Neural progenitor cell (in vitro differentiated cells): ENCODE data around the gene IL6ST. TPM values are rescaled to one million over a fixed set of nuclear protein-coding genes. Genes with fewer than 3 reads are reported as not detected.

Source experiments
- DNase-seq: peaks from one replicate; pipeline ENCODE4 v3.0.0-alpha.2; 2016; ENCODE audit warnings: low spot score
- H2AFZ ChIP-seq: fragments of 200-600 bp; sonication (generic); replicated peaks from 2 replicates; pipeline ENCODE4 v1.6.1; 2016; ENCODE audit warnings: antibody characterized with exemption
- H3F3A ChIP-seq: fragments of 200-600 bp; sonication (generic); 2 replicates; pipeline ENCODE4 v1.6.1; 2016; ENCODE audit warnings: antibody characterized with exemption, low read depth
- H3K27ac ChIP-seq: fragments of 200-600 bp; sonication (generic); 2 replicates; pipeline ENCODE4 v1.5.1; 2016; ENCODE audit warnings: mild to moderate bottlenecking
- H3K27me3 ChIP-seq: fragments of 200-600 bp; sonication (generic); 2 replicates; pipeline ENCODE4 v1.6.1; 2016; ENCODE audit warnings: mild to moderate bottlenecking, moderate library complexity
- H3K36me3 ChIP-seq: fragments of 200-600 bp; sonication (generic); 2 replicates; pipeline ENCODE4 v1.5.1; 2016
- H3K4me1 ChIP-seq: fragments of 200-600 bp; sonication (generic); 2 replicates; pipeline ENCODE4 v1.6.1; 2016; ENCODE audit warnings: mixed run types
- H3K4me2 ChIP-seq: fragments of 200-600 bp; sonication (generic); 2 replicates; pipeline ENCODE4 v1.6.1; 2016
- H3K4me3 ChIP-seq: fragments of 200-600 bp; sonication (generic); 2 replicates; pipeline ENCODE4 v1.5.1; 2016
- H3K79me2 ChIP-seq: fragments of 200-600 bp; sonication (generic); 2 replicates; pipeline ENCODE4 v1.6.1; 2016; ENCODE audit warnings: low read depth
- H3K9ac ChIP-seq: fragments of 200-600 bp; sonication (generic); 2 replicates; pipeline ENCODE4 v1.6.1; 2016
- H3K9me3 ChIP-seq: fragments of 200-600 bp; sonication (generic); 2 replicates; pipeline ENCODE4 v1.5.1; 2016; ENCODE audit warnings: low read depth
- H4K20me1 ChIP-seq: fragments of 200-600 bp; sonication (generic); 2 replicates; pipeline ENCODE4 v1.6.1; 2016; ENCODE audit warnings: low read depth
- H3K27ac Mint-ChIP-seq: 3 replicates; pipeline ENCODE4 v1.8.0; 2021; ENCODE audit warnings: mixed read lengths
- H3K27me3 Mint-ChIP-seq: 2 replicates; pipeline ENCODE4 v1.8.0; 2022; ENCODE audit warnings: low read depth, mild to moderate bottlenecking, inconsistent platforms, moderate library complexity, mixed read lengths; ENCODE audit not compliant: insufficient read depth
- H3K36me3 Mint-ChIP-seq: 3 replicates; pipeline ENCODE4 v1.8.0; 2021; ENCODE audit warnings: mixed read lengths
- H3K4me1 Mint-ChIP-seq: 3 replicates; pipeline ENCODE4 v1.8.0; 2021; ENCODE audit warnings: mixed read lengths
- H3K4me3 Mint-ChIP-seq: 3 replicates; pipeline ENCODE4 v1.8.0; 2021; ENCODE audit warnings: mild to moderate bottlenecking, moderate library complexity, mixed read lengths
- H3K9me3 Mint-ChIP-seq: 3 replicates; pipeline ENCODE4 v1.8.0; 2020; ENCODE audit warnings: mixed read lengths
- EZH2 ChIP-seq: fragments of 200-600 bp; sonication (generic); IDR thresholded peaks from 2 replicates; pipeline ENCODE4 v1.6.1; 2017; ENCODE audit warnings: antibody characterized with exemption, mild to moderate bottlenecking, moderate library complexity
- EZH2phosphoT487 ChIP-seq: fragments of 200-600 bp; sonication (generic); IDR thresholded peaks from 2 replicates; pipeline ENCODE4 v1.6.1; 2017; ENCODE audit warnings: antibody characterized with exemption
- total RNA-seq: library from RNA; depleted of rRNA; stranded (reverse); fragments of >200 nt; gene quantifications from 2 replicates; pipeline ENCODE4 v1.2.3, GENCODE V29; 2015; ENCODE audit warnings: low replicate concordance
- TF ChIP-seq, protein P1 (sequence below): fragments of 200-600 bp; sonication (generic); IDR thresholded peaks from 2 replicates; pipeline ENCODE4 v1.5.1; 2017; ENCODE audit warnings: antibody characterized with exemption, mild to moderate bottlenecking

Gene IL6ST
- total RNA-seq, 1 donor from 2014 or later, result 54.6 TPM

DNA sequence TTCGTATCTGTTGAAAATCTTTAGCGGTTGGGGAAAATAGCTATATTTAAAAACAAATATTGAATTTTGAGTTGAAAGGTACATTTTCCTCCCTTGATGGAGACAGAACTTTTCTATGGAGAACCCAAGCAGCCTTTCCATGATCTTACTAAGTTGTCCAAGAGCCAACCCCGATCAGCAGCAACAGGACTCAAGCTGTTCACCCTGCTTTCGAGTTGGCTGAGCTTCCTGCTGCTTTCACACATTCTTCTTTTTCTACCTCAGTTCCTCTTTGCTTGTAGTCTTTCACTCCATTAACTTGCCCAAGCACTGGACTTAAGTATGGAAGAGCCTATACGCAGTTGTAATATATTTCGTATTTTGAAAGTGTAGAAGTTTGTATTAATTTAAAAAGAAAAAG is 59.4 kb downstream of the IL6ST start:
- no peak overlapping the region for H3K9ac ChIP-seq
- TF ChIP-seq EZH2phosphoT487 (no peak), EZH2 (no peak)
- TF ChIP-seq, protein P1, sequence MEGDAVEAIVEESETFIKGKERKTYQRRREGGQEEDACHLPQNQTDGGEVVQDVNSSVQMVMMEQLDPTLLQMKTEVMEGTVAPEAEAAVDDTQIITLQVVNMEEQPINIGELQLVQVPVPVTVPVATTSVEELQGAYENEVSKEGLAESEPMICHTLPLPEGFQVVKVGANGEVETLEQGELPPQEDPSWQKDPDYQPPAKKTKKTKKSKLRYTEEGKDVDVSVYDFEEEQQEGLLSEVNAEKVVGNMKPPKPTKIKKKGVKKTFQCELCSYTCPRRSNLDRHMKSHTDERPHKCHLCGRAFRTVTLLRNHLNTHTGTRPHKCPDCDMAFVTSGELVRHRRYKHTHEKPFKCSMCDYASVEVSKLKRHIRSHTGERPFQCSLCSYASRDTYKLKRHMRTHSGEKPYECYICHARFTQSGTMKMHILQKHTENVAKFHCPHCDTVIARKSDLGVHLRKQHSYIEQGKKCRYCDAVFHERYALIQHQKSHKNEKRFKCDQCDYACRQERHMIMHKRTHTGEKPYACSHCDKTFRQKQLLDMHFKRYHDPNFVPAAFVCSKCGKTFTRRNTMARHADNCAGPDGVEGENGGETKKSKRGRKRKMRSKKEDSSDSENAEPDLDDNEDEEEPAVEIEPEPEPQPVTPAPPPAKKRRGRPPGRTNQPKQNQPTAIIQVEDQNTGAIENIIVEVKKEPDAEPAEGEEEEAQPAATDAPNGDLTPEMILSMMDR, result no peak

DNA sequence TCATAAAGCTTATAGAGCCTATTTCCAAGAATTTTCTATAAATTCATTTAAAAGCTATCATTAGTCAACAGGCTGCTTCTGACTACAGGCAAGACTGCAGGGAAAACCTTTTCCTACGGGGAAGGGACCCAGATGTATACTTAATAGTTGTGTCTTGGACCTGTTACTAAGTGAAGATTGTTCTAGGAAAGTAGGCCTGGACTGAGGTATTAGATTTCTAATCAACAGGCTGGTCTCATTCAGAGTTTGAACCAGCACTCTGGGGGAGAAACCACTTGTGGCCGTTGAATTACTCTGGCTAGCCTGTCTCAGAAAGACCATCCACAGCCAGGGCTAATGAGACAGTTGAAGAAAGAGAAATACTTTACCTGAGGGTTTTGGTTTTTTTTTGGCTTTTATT is 60.0 kb downstream of the IL6ST start:
- H3K27me3 ChIP-seq, result no peaks in the 10 kb centered on the region
- Mint-ChIP-seq H3K36me3 (no peaks in the 10 kb centered on the region), H3K4me3 (no peak overlapping the region), H3K27ac (no peak overlapping the region), H3K27me3 (no peaks in the 10 kb centered on the region), H3K9me3 (no peaks in the 10 kb centered on the region), H3K4me1 (no peaks in the 10 kb centered on the region)
- no peak overlapping the region for H3K4me2 ChIP-seq
- no peaks in the 10 kb centered on the region for H3F3A ChIP-seq
- no peaks in the 10 kb centered on the region for H3K36me3 ChIP-seq
- no peaks in the 10 kb centered on the region for H3K9me3 ChIP-seq
- H3K4me3 ChIP-seq, result no peak overlapping the region
- no peak overlapping the region for H2AFZ ChIP-seq
- no peaks in the 10 kb centered on the region for H4K20me1 ChIP-seq
- TF ChIP-seq, protein P1, result no peak
- TF ChIP-seq EZH2 (no peak), EZH2phosphoT487 (no peak)
- no peaks in the 10 kb centered on the region for H3K4me1 ChIP-seq
- H3K9ac ChIP-seq, result no peak overlapping the region
- H3K79me2 ChIP-seq, result no peaks in the 10 kb centered on the region
- DNase-seq, result no peak
- H3K27ac ChIP-seq, result no peak overlapping the region

More for the DNA sequence above, 59.4 kb downstream of the IL6ST start:
- no peaks in the 10 kb centered on the region for H3K4me1 ChIP-seq
- DNase-seq, result no peak
- no peaks in the 10 kb centered on the region for H4K20me1 ChIP-seq
- Mint-ChIP-seq H3K36me3 (no peaks in the 10 kb centered on the region), H3K27me3 (no peaks in the 10 kb centered on the region), H3K4me1 (no peaks in the 10 kb centered on the region), H3K9me3 (no peaks in the 10 kb centered on the region), H3K27ac (no peak overlapping the region), H3K4me3 (no peak overlapping the region)
- no peaks in the 10 kb centered on the region for H3K79me2 ChIP-seq
- H3K4me2 ChIP-seq, result no peak overlapping the region
- H3K27me3 ChIP-seq, result no peaks in the 10 kb centered on the region
- H3K27ac ChIP-seq, result no peak overlapping the region
- H2AFZ ChIP-seq, result no peak overlapping the region
- no peak overlapping the region for H3K4me3 ChIP-seq
- H3F3A ChIP-seq, result no peaks in the 10 kb centered on the region
- no peaks in the 10 kb centered on the region for H3K36me3 ChIP-seq
- no peaks in the 10 kb centered on the region for H3K9me3 ChIP-seq

DNA sequence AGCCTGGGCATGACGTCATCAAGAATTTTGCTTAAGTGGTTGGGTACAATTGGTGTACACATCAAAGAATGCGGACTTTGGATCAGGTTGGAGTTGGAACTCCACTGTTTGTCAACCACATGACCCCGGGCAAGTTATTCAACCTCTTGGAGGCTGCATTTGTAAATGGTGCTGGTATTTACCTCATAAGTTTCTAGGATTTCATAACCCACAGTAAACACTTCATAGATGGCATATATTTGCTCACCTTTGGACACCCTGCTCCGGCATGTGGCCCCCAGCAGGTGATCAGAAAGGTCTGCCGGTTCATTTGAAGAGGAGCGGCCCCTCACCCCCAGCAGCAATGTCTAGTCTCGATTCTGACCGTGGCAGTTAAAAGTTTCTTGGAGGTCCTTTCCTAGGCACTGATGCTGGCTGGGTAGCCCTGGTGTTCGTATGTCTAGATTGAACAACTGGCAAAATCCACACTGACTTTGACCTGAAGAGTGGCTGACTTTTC is 60.6 kb downstream of the IL6ST start:
- H3K4me2 ChIP-seq, result no peak overlapping the region
- H3K79me2 ChIP-seq, result no peaks in the 10 kb centered on the region
- H3K9me3 Mint-ChIP-seq, result no peaks in the 10 kb centered on the region
- no peak for DNase-seq
- no peaks in the 10 kb centered on the region for H3K4me1 ChIP-seq
- H3K27me3 Mint-ChIP-seq, result no peaks in the 10 kb centered on the region
- H3K9me3 ChIP-seq, result no peaks in the 10 kb centered on the region
- TF ChIP-seq EZH2phosphoT487, result no peak
- TF ChIP-seq, protein P1, result no peak
- no peak overlapping the region for H3K27ac ChIP-seq
- H4K20me1 ChIP-seq, result no peaks in the 10 kb centered on the region
- no peak overlapping the region for H2AFZ ChIP-seq
- H3K27ac Mint-ChIP-seq, result no peak overlapping the region
- H3K4me3 Mint-ChIP-seq, result no peak overlapping the region
- H3K27me3 ChIP-seq, result no peaks in the 10 kb centered on the region
- H3F3A ChIP-seq, result no peaks in the 10 kb centered on the region
- H3K36me3 Mint-ChIP-seq, result no peaks in the 10 kb centered on the region
- H3K4me3 ChIP-seq, result no peak overlapping the region
- no peak overlapping the region for H3K9ac ChIP-seq
- no peaks in the 10 kb centered on the region for H3K4me1 Mint-ChIP-seq
- H3K36me3 ChIP-seq, result no peaks in the 10 kb centered on the region
